Measurements from ENCODE around the gene GABBR2. TPM values are rescaled to one million over a fixed set of nuclear protein-coding genes. Genes with fewer than 3 reads are reported as not detected.

The GABBR2 gene
- total and polyA plus RNA-seq, 2 of the 8 experiments (the other 6 are each of a cell fraction or from before 2014, with no cell fraction given) = 0.50 to 1.2 TPM

DNA sequence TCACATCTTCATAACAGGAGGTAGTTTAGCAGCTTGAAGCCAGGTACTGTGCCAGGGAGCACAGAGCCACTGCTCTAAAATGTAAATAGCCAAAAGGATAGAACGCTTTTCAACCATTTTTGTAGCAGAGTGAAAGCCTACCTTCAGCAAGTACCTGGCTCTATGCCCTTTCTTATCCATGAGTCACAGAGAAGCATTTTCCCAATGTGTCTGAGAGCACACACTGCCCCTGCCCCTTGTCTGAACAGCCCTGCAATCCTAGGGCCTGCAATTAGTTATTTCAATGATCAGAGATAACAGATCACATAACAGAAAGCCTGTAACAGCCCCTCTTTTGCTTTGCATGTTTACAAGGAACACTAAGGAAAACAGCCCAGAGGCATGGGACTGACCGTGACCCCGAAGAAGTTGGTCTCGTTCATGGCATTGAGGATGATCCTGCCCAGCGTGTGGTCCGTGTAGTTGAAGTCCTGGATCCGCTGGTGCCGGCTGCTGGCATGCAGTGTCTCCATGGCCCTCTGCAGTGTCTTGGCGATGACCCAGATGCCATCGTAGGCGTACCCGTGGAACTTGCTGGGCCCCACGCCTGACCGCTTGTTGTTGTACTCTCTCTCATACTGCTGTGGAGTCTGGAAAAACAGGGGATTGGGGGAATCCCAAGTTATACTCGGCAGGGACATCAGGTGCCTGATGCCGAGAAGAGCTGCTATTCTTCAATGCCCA is 255.0 kb downstream of the GABBR2 start:
- Histone ChIP-seq H4K20me1 (replicated peaks in 1 of 2; ENCODE audit: control insufficient read depth in 1 of 2, insufficient read depth in 2 of 2, low read length in 2 of 2) (no peaks in the 10 kb centered on the region), H3K9me3 (ENCODE audit: insufficient read depth in 2 of 2, low read depth in 1 of 2, low read length in 1 of 2) (peaks cover 0 to 3% of the 10 kb centered on the region in 2 experiments; a peak in 1 of 4 replicates), H3K56ac (replicated peaks; ENCODE audit: insufficient read length, low read depth, low read length) (no peak overlapping the region), H3K79me1 (ENCODE audit: low read depth, low read length) (no peaks in the 10 kb centered on the region), H3K23ac (ENCODE audit: insufficient read length) (no peak overlapping the region), H2BK12ac (ENCODE audit: low read depth, low read length) (no peak overlapping the region), H3K4ac (replicated peaks; ENCODE audit: insufficient read length, low read depth, low read length) (no peak overlapping the region), H3K4me3 (ENCODE audit: extremely low read depth in 1 of 4, insufficient read depth in 2 of 4, low read depth in 3 of 4, low read length in 4 of 4) (no peak overlapping the region), H2BK5ac (ENCODE audit: low read depth, low read length) (no peak overlapping the region), H3K27me3 (replicated peaks in 1 of 4; ENCODE audit: control insufficient read depth in 3 of 4, extremely low read depth in 1 of 4, insufficient read depth in 3 of 4, low read length in 3 of 4) (no peaks in the 10 kb centered on the region; a peak in 1 of 7 replicates), H2AFZ (ENCODE audit: low read length) (no peak overlapping the region), H3K18ac (ENCODE audit: extremely low read depth, low read length) (no peak overlapping the region), H3K23me2 (ENCODE audit: low read depth, low read length) (no peaks in the 10 kb centered on the region), H4K5ac (ENCODE audit: insufficient read length, low read depth, low read length) (no peak overlapping the region), H3K9ac (replicated peaks in 1 of 4; ENCODE audit: extremely low read depth in 1 of 4, low read depth in 3 of 4, low read length in 3 of 4) (no peak overlapping the region), H4K91ac (replicated peaks; ENCODE audit: insufficient read length, low read length) (no peak overlapping the region), H2BK20ac (ENCODE audit: low read length) (no peak overlapping the region), H4K8ac (ENCODE audit: extremely low read depth, insufficient read depth, low read length) (no peak overlapping the region), H2BK15ac (ENCODE audit: low read length) (no peak overlapping the region), H3K27ac (ENCODE audit: low read depth, low read length) (no peak overlapping the region), H3K4me1 (replicated peaks in 1 of 4; ENCODE audit: control insufficient read depth in 3 of 4, insufficient read depth in 4 of 4, low read length in 3 of 4) (peaks cover 0 to 3% (median 2%) of the 10 kb centered on the region in 4 experiments; a peak in 3 of 7 replicates), H2BK120ac (replicated peaks; ENCODE audit: low read depth, low read length) (no peak overlapping the region), H3K79me2 (ENCODE audit: control insufficient read depth in 1 of 2, insufficient read depth in 2 of 2, low read length in 2 of 2) (no peaks in the 10 kb centered on the region), H3K4me2 (ENCODE audit: insufficient read depth in 1 of 2, low read depth in 2 of 2, low read length in 2 of 2) (no peak overlapping the region), H3K36me3 (ENCODE audit: control insufficient read depth in 2 of 4, insufficient read depth in 4 of 4, low read length in 3 of 4) (no peaks in the 10 kb centered on the region), H2AK5ac (ENCODE audit: low read depth, low read length) (no peak overlapping the region), H3K14ac (ENCODE audit: insufficient read length) (no peak overlapping the region)
- 88% methylated on average over 16 of the region's 16 CpGs; no CpG with 5 or more reads in 1 of the 2 experiments for WGBS, 2 experiments (ENCODE audit: extremely low coverage in 1 of 2, insufficient coverage in 1 of 2, insufficient read length in 1 of 2, insufficient replicate concordance in 2 of 2, low coverage in 1 of 2, low lambda C conversion rate in 2 of 2, missing lambda C conversion rate in 1 of 2)
- CTCF ChIA-PET (ENCODE audit: partially characterized antibody) = interaction anchor here (0.7 to 2.1 kb wide), 2 partner anchors 12 to 322 kb away, joined by 3 to 6 read pairs; no protein-coding TSS in a partner anchor
- no peak for FAIRE-seq
- POLR2A ChIA-PET (ENCODE audit: partially characterized antibody) = no interaction called here
- no peak for DNase-seq (ENCODE audit: low read depth in 1 of 2, low spot score in 2 of 2)
- TF ChIP-seq CREB1 (IDR thresholded peaks at IDR 0.05) (no peak), CEBPB (IDR thresholded peaks at IDR 0.05; ENCODE audit: low read depth, low read length) (no peak), RFX5 (IDR thresholded peaks at IDR 0.05; ENCODE audit: borderline replicate concordance, low read depth, low read length) (no peak), CBX8 (IDR thresholded peaks at IDR 0.05; ENCODE audit: borderline replicate concordance, low read depth, low read length) (no peak), SUZ12 (IDR thresholded peaks at IDR 0.05; ENCODE audit: low read length) (no peak), NANOG (IDR thresholded peaks at IDR 0.05; ENCODE audit: insufficient read depth, low read depth, low read length, poor library complexity, severe bottlenecking) (no peak), BCL11A (IDR thresholded peaks at IDR 0.05; ENCODE audit: low read depth in 2 of 2, low read length in 2 of 2) (no peak), GABPA (IDR thresholded peaks at IDR 0.05; ENCODE audit: borderline replicate concordance, insufficient read depth, low read length) (no peak), RBBP5 (IDR thresholded peaks at IDR 0.05; ENCODE audit: borderline replicate concordance, low read depth, low read length) (no peak)
- TF ChIP-seq, protein P1, sequence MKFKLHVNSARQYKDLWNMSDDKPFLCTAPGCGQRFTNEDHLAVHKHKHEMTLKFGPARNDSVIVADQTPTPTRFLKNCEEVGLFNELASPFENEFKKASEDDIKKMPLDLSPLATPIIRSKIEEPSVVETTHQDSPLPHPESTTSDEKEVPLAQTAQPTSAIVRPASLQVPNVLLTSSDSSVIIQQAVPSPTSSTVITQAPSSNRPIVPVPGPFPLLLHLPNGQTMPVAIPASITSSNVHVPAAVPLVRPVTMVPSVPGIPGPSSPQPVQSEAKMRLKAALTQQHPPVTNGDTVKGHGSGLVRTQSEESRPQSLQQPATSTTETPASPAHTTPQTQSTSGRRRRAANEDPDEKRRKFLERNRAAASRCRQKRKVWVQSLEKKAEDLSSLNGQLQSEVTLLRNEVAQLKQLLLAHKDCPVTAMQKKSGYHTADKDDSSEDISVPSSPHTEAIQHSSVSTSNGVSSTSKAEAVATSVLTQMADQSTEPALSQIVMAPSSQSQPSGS (IDR thresholded peaks at IDR 0.05; ENCODE audit: low read length) = no peak
- TF ChIP-seq, protein P2, sequence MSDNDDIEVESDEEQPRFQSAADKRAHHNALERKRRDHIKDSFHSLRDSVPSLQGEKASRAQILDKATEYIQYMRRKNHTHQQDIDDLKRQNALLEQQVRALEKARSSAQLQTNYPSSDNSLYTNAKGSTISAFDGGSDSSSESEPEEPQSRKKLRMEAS (IDR thresholded peaks at IDR 0.05) = no peak

All from H1 (cell line).